Smooth muscle cell (in vitro differentiated cells): ENCODE results near the gene HTN3. TPM values are rescaled to one million over a fixed set of nuclear protein-coding genes. Genes with fewer than 3 reads are reported as not detected.
"Not testable (repeated sequence)": the region's sequence is repeated elsewhere in the genome, so short reads cannot be mapped to it uniquely, and the experiment has no call there.

Experiments used
- DNase-seq: peaks from one replicate; lab custom pipeline; 2025; ENCODE audit not compliant: unreplicated experiment; lab: John Stamatoyannopoulos, UW
- H2AFZ ChIP-seq: fragments of 200-600 bp; sonication (generic); 2 replicates; pipeline ENCODE4 v1.6.0; 2016; ENCODE audit warnings: antibody characterized with exemption, low read depth, mild to moderate bottlenecking
- H3F3A ChIP-seq: fragments of 200-600 bp; sonication (generic); 2 replicates; pipeline ENCODE4 v1.6.0; 2017; ENCODE audit warnings: antibody characterized with exemption, low read depth
- H3K27ac ChIP-seq: fragments of 200-600 bp; sonication (generic); 2 replicates; pipeline ENCODE4 v1.5.1; 2016; ENCODE audit warnings: low read depth, mild to moderate bottlenecking
- H3K27me3 ChIP-seq: fragments of 200-600 bp; sonication (generic); 2 replicates; pipeline ENCODE4 v1.6.1; 2016; ENCODE audit warnings: low read depth, mild to moderate bottlenecking
- H3K36me3 ChIP-seq: fragments of 200-600 bp; sonication (generic); 2 replicates; pipeline ENCODE4 v1.5.1; 2016; ENCODE audit warnings: low read depth
- H3K4me1 ChIP-seq: fragments of 200-600 bp; sonication (generic); 2 replicates; pipeline ENCODE4 v1.5.1; 2016; ENCODE audit warnings: low read depth
- H3K4me2 ChIP-seq: fragments of 200-600 bp; sonication (generic); 2 replicates; pipeline ENCODE4 v1.6.0; 2016; ENCODE audit warnings: mild to moderate bottlenecking
- H3K4me3 ChIP-seq: fragments of 200-600 bp; sonication (generic); 2 replicates; pipeline ENCODE4 v1.5.1; 2016; ENCODE audit warnings: mild to moderate bottlenecking
- H3K79me2 ChIP-seq: fragments of 200-600 bp; sonication (generic); 2 replicates; pipeline ENCODE4 v1.6.0; 2016; ENCODE audit warnings: low read depth, mild to moderate bottlenecking
- H3K9ac ChIP-seq: fragments of 200-600 bp; sonication (generic); 2 replicates; pipeline ENCODE4 v1.6.0; 2016; ENCODE audit warnings: low read depth
- H3K9me3 ChIP-seq: fragments of 200-600 bp; sonication (generic); replicated peaks from 2 replicates; pipeline ENCODE4 v1.5.1; 2016; ENCODE audit warnings: low read depth
- H4K20me1 ChIP-seq: fragments of 200-600 bp; sonication (generic); 2 replicates; pipeline ENCODE4 v1.6.0; 2016; ENCODE audit warnings: low read depth
- whole genome bisulfite sequencing: methylation state at CpG from one replicate; pipeline ENCODE4 v1.1.7; 2016; ENCODE audit warnings: low lambda C conversion rate; 5-methylcytosine and 5-hydroxymethylcytosine counted together
- polyA plus RNA-seq: library from polyadenylated mRNA; unstranded; fragments of >200 nt; fragmentation: Nextera tagmentation; extraction: Ambion mirVana; gene quantifications from 2 replicates; pipeline ENCODE4 v1.2.1, GENCODE V29; 2016
- total RNA-seq: library from RNA; depleted of rRNA; stranded (reverse); fragments of >200 nt; gene quantifications from 2 replicates; pipeline ENCODE4 v1.2.3, GENCODE V29; 2014
- TF ChIP-seq, protein P1 (sequence below): fragments of 200-600 bp; sonication (generic); IDR thresholded peaks from 2 replicates; pipeline ENCODE4 v1.5.1; 2017; ENCODE audit warnings: borderline replicate concordance, mild to moderate bottlenecking, antibody characterized with exemption; ENCODE audit not compliant: insufficient read depth, poor library complexity, severe bottlenecking

The HTN3 gene
- total RNA-seq (1.1 TPM in 1 of 2 replicates, not detected in the other), polyA plus RNA-seq (2.9 TPM in 1 of 2 replicates, not detected in the other)

DNA sequence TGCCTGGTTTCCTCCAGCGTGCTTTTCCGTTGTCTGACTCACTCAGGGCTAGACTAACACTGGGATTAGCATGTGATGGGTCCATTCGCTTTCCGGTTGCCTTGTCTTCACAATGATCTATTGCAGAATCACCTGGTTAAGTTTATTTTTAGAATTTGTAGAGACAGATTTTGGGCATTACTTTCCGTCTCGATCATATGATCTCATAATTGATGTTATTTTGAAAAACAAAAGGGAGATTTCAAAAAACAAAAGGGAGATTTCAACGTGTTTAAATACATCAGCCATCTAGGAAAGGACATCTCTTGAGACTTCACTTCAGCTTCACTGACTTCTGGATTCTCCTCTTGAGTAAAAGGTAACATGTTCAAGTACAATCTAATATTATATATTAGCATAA is at the start of gene HTN3:
HTN3 (plus strand) TSS at position 301 of the 400 bp plus-strand sequence. CDS start 2,282 bp downstream, outside the sequence.
- not testable (repeated sequence) for H3K36me3 ChIP-seq, H3K4me2 ChIP-seq, H3K9me3 ChIP-seq, H2AFZ ChIP-seq, H3K9ac ChIP-seq, H3K27me3 ChIP-seq, H3K79me2 ChIP-seq, H3K4me3 ChIP-seq, DNase-seq, H3K4me1 ChIP-seq, H3F3A ChIP-seq, H4K20me1 ChIP-seq, H3K27ac ChIP-seq
- 56% methylated on average over 7 of the region's 7 CpGs for WGBS

DNA sequence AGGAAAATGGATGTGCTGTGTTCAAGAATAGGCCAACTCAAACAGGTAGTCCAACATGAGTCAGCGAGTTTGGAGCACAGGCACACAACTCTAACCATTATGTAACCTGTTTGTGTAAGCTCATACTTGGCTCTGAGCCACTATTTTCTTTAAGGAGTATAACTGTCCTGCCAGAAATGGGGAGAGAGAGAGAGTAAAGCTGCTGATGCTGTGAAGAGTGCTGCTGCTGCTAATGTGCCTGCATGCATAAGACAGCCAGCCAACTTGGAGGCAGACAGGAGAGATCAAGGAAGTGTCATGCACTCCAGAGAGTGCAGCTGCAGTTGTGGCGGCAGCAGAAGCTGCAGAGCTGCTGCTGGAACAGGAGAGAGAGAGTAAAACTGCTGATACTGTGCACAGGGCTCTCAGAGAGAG is 44.2 kb upstream of the HTN3 start:
- no peaks in the 10 kb centered on the region for H3K79me2 ChIP-seq
- H4K20me1 ChIP-seq: no peaks in the 10 kb centered on the region
- no peaks in the 10 kb centered on the region for H3F3A ChIP-seq
- no peak overlapping the region for H3K27ac ChIP-seq
- no peak for DNase-seq
- no peak overlapping the region for H2AFZ ChIP-seq
- no peak overlapping the region for H3K4me3 ChIP-seq
- no peaks in the 10 kb centered on the region for H3K36me3 ChIP-seq
- H3K4me2 ChIP-seq: no peak overlapping the region
- TF ChIP-seq, protein P1, sequence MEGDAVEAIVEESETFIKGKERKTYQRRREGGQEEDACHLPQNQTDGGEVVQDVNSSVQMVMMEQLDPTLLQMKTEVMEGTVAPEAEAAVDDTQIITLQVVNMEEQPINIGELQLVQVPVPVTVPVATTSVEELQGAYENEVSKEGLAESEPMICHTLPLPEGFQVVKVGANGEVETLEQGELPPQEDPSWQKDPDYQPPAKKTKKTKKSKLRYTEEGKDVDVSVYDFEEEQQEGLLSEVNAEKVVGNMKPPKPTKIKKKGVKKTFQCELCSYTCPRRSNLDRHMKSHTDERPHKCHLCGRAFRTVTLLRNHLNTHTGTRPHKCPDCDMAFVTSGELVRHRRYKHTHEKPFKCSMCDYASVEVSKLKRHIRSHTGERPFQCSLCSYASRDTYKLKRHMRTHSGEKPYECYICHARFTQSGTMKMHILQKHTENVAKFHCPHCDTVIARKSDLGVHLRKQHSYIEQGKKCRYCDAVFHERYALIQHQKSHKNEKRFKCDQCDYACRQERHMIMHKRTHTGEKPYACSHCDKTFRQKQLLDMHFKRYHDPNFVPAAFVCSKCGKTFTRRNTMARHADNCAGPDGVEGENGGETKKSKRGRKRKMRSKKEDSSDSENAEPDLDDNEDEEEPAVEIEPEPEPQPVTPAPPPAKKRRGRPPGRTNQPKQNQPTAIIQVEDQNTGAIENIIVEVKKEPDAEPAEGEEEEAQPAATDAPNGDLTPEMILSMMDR: no peak
- no peaks in the 10 kb centered on the region for H3K9me3 ChIP-seq
- H3K27me3 ChIP-seq: no peaks in the 10 kb centered on the region
- no peaks in the 10 kb centered on the region for H3K4me1 ChIP-seq
- WGBS: 85% methylated on average over 2 of the region's 2 CpGs
- H3K9ac ChIP-seq: no peak overlapping the region

DNA sequence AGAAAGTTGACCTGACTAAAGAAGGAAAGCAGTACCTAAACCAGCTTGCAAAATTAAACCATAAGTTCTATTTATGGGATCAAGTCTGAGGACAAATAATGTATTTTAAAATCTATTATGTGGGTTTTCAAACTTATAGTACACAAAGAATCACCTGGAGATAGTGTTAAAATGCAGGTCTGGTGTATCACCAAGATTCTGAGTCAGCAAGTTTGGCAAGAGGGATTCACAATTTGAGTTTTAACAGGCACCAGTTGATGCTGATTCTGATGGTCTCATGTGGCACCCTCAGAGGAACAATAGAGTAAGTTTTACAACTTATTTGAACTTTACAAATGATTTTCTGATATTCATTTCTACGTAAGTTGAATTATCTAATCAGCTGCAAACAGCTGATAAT is 41.6 kb upstream of the HTN3 start:
- WGBS: 86% methylated on average over 1 of the region's 1 CpG
- TF ChIP-seq, protein P1: no peak
- no peaks in the 10 kb centered on the region for H3K9me3 ChIP-seq

DNA sequence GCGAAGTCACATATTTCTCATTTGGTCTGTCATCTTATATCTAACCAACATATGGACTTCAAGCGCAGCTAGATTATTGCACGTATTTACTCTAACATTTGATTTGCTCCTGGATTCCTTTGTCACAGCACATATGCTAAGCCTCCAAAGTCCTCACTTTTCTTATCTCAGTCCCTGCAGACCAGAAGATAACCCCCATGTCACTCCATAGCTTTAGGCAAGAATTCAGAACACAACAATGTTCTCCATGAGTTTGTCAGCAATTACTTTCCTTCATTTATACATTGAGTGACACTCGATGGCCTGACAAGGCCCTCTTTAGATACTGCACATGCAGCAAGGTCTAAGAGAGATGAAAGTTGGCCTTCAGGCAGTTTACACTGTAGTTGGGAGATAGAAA is 37.2 kb upstream of the HTN3 start:
- H3F3A ChIP-seq: no peaks in the 10 kb centered on the region
- TF ChIP-seq, protein P1: no peak
- H3K27ac ChIP-seq: no peak overlapping the region
- no peaks in the 10 kb centered on the region for H3K4me1 ChIP-seq
- H3K9ac ChIP-seq: no peak overlapping the region
- 83% methylated on average over 4 of the region's 4 CpGs for WGBS
- no peak overlapping the region for H3K4me2 ChIP-seq
- no peak overlapping the region for H2AFZ ChIP-seq
- H4K20me1 ChIP-seq: no peaks in the 10 kb centered on the region
- H3K27me3 ChIP-seq: no peaks in the 10 kb centered on the region
- no peaks in the 10 kb centered on the region for H3K36me3 ChIP-seq
- H3K4me3 ChIP-seq: no peak overlapping the region
- DNase-seq: no peak
- no peaks in the 10 kb centered on the region for H3K79me2 ChIP-seq
- H3K9me3 ChIP-seq: no peaks in the 10 kb centered on the region

More for the DNA sequence above, 41.6 kb upstream of the HTN3 start:
- DNase-seq: no peak
- Histone ChIP-seq H3F3A (no peaks in the 10 kb centered on the region), H3K27ac (no peak overlapping the region), H3K4me3 (no peak overlapping the region), H3K36me3 (no peaks in the 10 kb centered on the region), H2AFZ (no peak overlapping the region), H3K27me3 (no peaks in the 10 kb centered on the region), H3K4me2 (no peak overlapping the region), H3K9ac (no peak overlapping the region), H3K79me2 (no peaks in the 10 kb centered on the region), H3K4me1 (no peaks in the 10 kb centered on the region), H4K20me1 (no peaks in the 10 kb centered on the region)
